IMR-90 (cell line): ENCODE results near the gene PAQR7. TPM values are rescaled to one million over a fixed set of nuclear protein-coding genes. Genes with fewer than 3 reads are reported as not detected.
A peak's percentile ranks its signal among the peaks of the same experiment; 100 is the strongest.

Source experiments
- ATAC-seq: fragments of 200-7000 bp; cut with Tn5 transposase; 2 replicates; pipeline ENCODE4 v1.9.1; 2020; ENCODE audit warnings: low read depth, mild to moderate bottlenecking, moderate library complexity
- BruUV-seq: library from RNA; stranded (reverse); fragments of 400-500 nt; replicated peaks from 2 replicates; lab custom pipeline; 2021; lab: Mats Ljungman, UMichigan
- CTCF ChIA-PET: fragments of 300-600 bp; formaldehyde crosslinking; extraction: SDS; loops from one replicate; lab custom pipeline; 2021; ENCODE audit warnings: antibody characterized with exemption; lab: Yijun Ruan, JAX
- POLR2A ChIA-PET: fragments of 300-600 bp; sonication (Branson Sonifier 250); formaldehyde crosslinking; loops from one replicate; lab custom pipeline; 2022; ENCODE audit warnings: antibody characterized with exemption; ENCODE audit not compliant: unreplicated experiment; lab: Charles Lee
- DNase-seq: peaks from one replicate; pipeline ENCODE4 v3.0.0; 2013
- H2AFZ ChIP-seq: replicated peaks from 2 replicates; pipeline ENCODE3; 2013; ENCODE audit warnings: low read length, mild to moderate bottlenecking; ENCODE audit not compliant: poor library complexity
- H2AK5ac ChIP-seq: 2 replicates; pipeline ENCODE4 v1.6.1; 2013; ENCODE audit warnings: low read depth, low read length, inconsistent platforms
- H2AK9ac ChIP-seq: replicated peaks from 2 replicates; pipeline ENCODE3; 2013; ENCODE audit warnings: mild to moderate bottlenecking, low read depth, low read length, moderate library complexity; ENCODE audit not compliant: poor library complexity
- H2BK120ac ChIP-seq: 2 replicates; pipeline ENCODE4 v1.6.1; 2013; ENCODE audit warnings: low read depth, low read length, inconsistent platforms
- H2BK15ac ChIP-seq: 3 replicates; pipeline ENCODE4 v1.6.1; 2013; ENCODE audit warnings: low read depth, low read length, inconsistent platforms
- H2BK20ac ChIP-seq: 2 replicates; pipeline ENCODE4 v1.6.1; 2013; ENCODE audit warnings: low read depth, mild to moderate bottlenecking, inconsistent platforms, low read length, moderate library complexity
- H2BK5ac ChIP-seq: 2 replicates; pipeline ENCODE4 v1.6.1; 2013; ENCODE audit warnings: mild to moderate bottlenecking, low read depth, low read length, inconsistent platforms; ENCODE audit not compliant: poor library complexity, severe bottlenecking
- H3K14ac ChIP-seq: replicated peaks from 2 replicates; pipeline ENCODE4 v1.6.1; 2013; ENCODE audit warnings: low read depth, low read length, inconsistent platforms
- H3K18ac ChIP-seq: 2 replicates; pipeline ENCODE4 v1.6.1; 2013; ENCODE audit warnings: low read depth, low read length, control low read depth
- H3K23ac ChIP-seq: 2 replicates; pipeline ENCODE4 v1.6.1; 2013; ENCODE audit warnings: low read depth, low read length, inconsistent platforms
- H3K27ac ChIP-seq: 2 replicates; pipeline ENCODE4 v1.5.1; 2013; ENCODE audit warnings: mild to moderate bottlenecking, control low read depth, low read length; ENCODE audit not compliant: insufficient read depth
- H3K27me3 ChIP-seq: 2 replicates; pipeline ENCODE4 v1.6.1; 2013; ENCODE audit warnings: low read length; ENCODE audit not compliant: control insufficient read depth, insufficient read depth
- H3K36me3 ChIP-seq: 2 replicates; pipeline ENCODE4 v1.6.1; 2013; ENCODE audit warnings: low read length, mixed read lengths; ENCODE audit not compliant: control insufficient read depth, insufficient read depth
- H3K4ac ChIP-seq: 2 replicates; pipeline ENCODE4 v1.6.1; 2013; ENCODE audit warnings: low read depth, low read length, inconsistent platforms
- H3K4me1 ChIP-seq: 2 replicates; pipeline ENCODE4 v1.6.1; 2013; ENCODE audit warnings: low read length, mixed read lengths; ENCODE audit not compliant: control insufficient read depth, insufficient read depth
- H3K4me2 ChIP-seq: 2 replicates; pipeline ENCODE4 v1.6.1; 2013; ENCODE audit warnings: low read depth, mild to moderate bottlenecking, control low read depth, low read length, moderate library complexity
- H3K4me3 ChIP-seq: 2 replicates; pipeline ENCODE4 v1.5.1; 2013; ENCODE audit warnings: low read depth, mild to moderate bottlenecking, control low read depth, low read length, moderate library complexity; ENCODE audit not compliant: insufficient read depth
- H3K56ac ChIP-seq: 2 replicates; pipeline ENCODE4 v1.6.1; 2013; ENCODE audit warnings: low read length, inconsistent platforms; ENCODE audit not compliant: insufficient read depth; ENCODE audit errors: extremely low read depth
- H3K79me1 ChIP-seq, 2 experiments: 2 replicates each; pipeline ENCODE4 v1.6.1; 2013; ENCODE audit warnings: low read length in 2 of 2, inconsistent platforms in 1 of 2, low read depth in 1 of 2
- H3K9ac ChIP-seq: 2 replicates; pipeline ENCODE4 v1.6.1; 2013; ENCODE audit warnings: low read depth, low read length, control low read depth
- H3K9me1 ChIP-seq: 2 replicates; pipeline ENCODE4 v1.6.1; 2013; ENCODE audit warnings: low read length, inconsistent platforms; ENCODE audit not compliant: insufficient read depth
- H3K9me3 ChIP-seq: 2 replicates; pipeline ENCODE4 v1.6.1; 2013; ENCODE audit warnings: low read length; ENCODE audit not compliant: control insufficient read depth, insufficient read depth
- H4K20me1 ChIP-seq: 2 replicates; pipeline ENCODE4 v1.6.1; 2013; ENCODE audit warnings: low read length, inconsistent platforms; ENCODE audit not compliant: insufficient read depth
- H4K5ac ChIP-seq: 2 replicates; pipeline ENCODE4 v1.6.1; 2013; ENCODE audit warnings: mild to moderate bottlenecking, low read depth, low read length, control low read depth
- H4K8ac ChIP-seq, 2 experiments: 2 replicates each; pipeline ENCODE4 v1.6.1; 2013; ENCODE audit warnings: low read depth in 2 of 2, low read length in 2 of 2, control low read depth in 1 of 2, inconsistent platforms in 1 of 2
- H4K91ac ChIP-seq: 2 replicates; pipeline ENCODE4 v1.6.1; 2013; ENCODE audit warnings: low read depth, low read length, inconsistent platforms; ENCODE audit not compliant: insufficient read depth
- BHLHE40 ChIP-seq: fragments of 150-350 bp; IDR thresholded peaks from 2 replicates; pipeline ENCODE4 v1.6.1; 2016; ENCODE audit warnings: mild to moderate bottlenecking, low read depth, low read length
- CEBPB ChIP-seq: IDR thresholded peaks from 2 replicates; pipeline ENCODE4 v1.6.1; 2012; ENCODE audit warnings: low read depth, low read length, improper control_type of control experiment
- CHD1 ChIP-seq: IDR thresholded peaks from 2 replicates; pipeline ENCODE4 v1.6.1; 2012; ENCODE audit warnings: low read depth, low read length, improper control_type of control experiment
- CTCF ChIP-seq: conservative IDR thresholded peaks from 2 replicates; pipeline ENCODE4 v1.5.1; 2012; ENCODE audit warnings: mild to moderate bottlenecking, low read depth, low read length, improper control_type of control experiment
- ELK1 ChIP-seq: fragments of 150-350 bp; IDR thresholded peaks from 2 replicates; pipeline ENCODE4 v1.6.1; 2016; ENCODE audit warnings: low read depth, mild to moderate bottlenecking, low read length, moderate library complexity, borderline replicate concordance
- FOS ChIP-seq: fragments of 150-350 bp; IDR thresholded peaks from 2 replicates; pipeline ENCODE4 v1.6.1; 2016; ENCODE audit warnings: low read depth, low read length
- MAFK ChIP-seq: IDR thresholded peaks from 2 replicates; pipeline ENCODE4 v1.6.1; 2012; ENCODE audit warnings: low read depth, low read length, improper control_type of control experiment
- MAZ ChIP-seq: IDR thresholded peaks from 2 replicates; pipeline ENCODE4 v1.6.1; 2012; ENCODE audit warnings: low read depth, mild to moderate bottlenecking, low read length, improper control_type of control experiment, moderate library complexity, borderline replicate concordance
- MXI1 ChIP-seq: IDR thresholded peaks from 2 replicates; pipeline ENCODE4 v1.6.1; 2012; ENCODE audit warnings: low read depth, mild to moderate bottlenecking, low read length, moderate library complexity, borderline replicate concordance
- NFE2L2 ChIP-seq: fragments of 150-350 bp; IDR thresholded peaks from 2 replicates; pipeline ENCODE4 v1.6.1; 2016; ENCODE audit warnings: low read depth, mild to moderate bottlenecking, low read length
- POLR2A ChIP-seq: IDR thresholded peaks from 2 replicates; pipeline ENCODE4 v1.6.1; 2012; ENCODE audit warnings: mild to moderate bottlenecking, low read depth, low read length
- RAD21 ChIP-seq: IDR thresholded peaks from 2 replicates; pipeline ENCODE4 v1.6.1; 2012; ENCODE audit warnings: low read length, improper control_type of control experiment
- RCOR1 ChIP-seq: IDR thresholded peaks from 2 replicates; pipeline ENCODE4 v1.6.1; 2012; ENCODE audit warnings: mild to moderate bottlenecking, low read length, improper control_type of control experiment; ENCODE audit not compliant: insufficient replicate concordance
- RFX5 ChIP-seq: IDR thresholded peaks from 2 replicates; pipeline ENCODE4 v1.8.0; 2012; ENCODE audit warnings: low read depth, mild to moderate bottlenecking, low read length, moderate library complexity
- SMC3 ChIP-seq: fragments of 150-350 bp; IDR thresholded peaks from 2 replicates; pipeline ENCODE4 v1.6.1; 2016; ENCODE audit warnings: low read depth, mild to moderate bottlenecking, antibody characterized with exemption, low read length, moderate library complexity
- WGBS, 2 experiments: methylation state at CpG; one replicate each; pipeline versions ENCODE4 v1.1.5 to v1.1.7; 2013; ENCODE audit warnings: missing lambda C conversion rate in 2 of 2; ENCODE audit not compliant: insufficient read length in 1 of 2; ENCODE audit errors: extremely low coverage in 2 of 2; 5-methylcytosine and 5-hydroxymethylcytosine counted together
- dilution Hi-C: fragments of 300-500 bp; cut with HindIII; formaldehyde crosslinking; loops from one replicate; pipeline ENCODE4 v1.14.3; 2018; ENCODE audit warnings: low sequenced_read_pairs; ENCODE audit not compliant: unreplicated experiment
- in situ Hi-C: fragments of 300-500 bp; cut with MboI; formaldehyde crosslinking; loops from 3 replicates; pipeline ENCODE4 v1.14.3; 2019; ENCODE audit warnings: low sequenced_read_pairs, inconsistent platforms, mixed read lengths
- intact Hi-C: fragments of 100-400 bp; cut with micrococcal nuclease; formaldehyde crosslinking; loops from 2 replicates; pipeline ENCODE4 v1.10.0; 2022
- polyA plus RNA-seq, 3 experiments: library from polyadenylated mRNA; depleted of rRNA; stranded (reverse); fragments of >200 nt; gene quantifications; 2 replicates each; pipeline ENCODE4 v1.2.3, GENCODE V29; 2012; ENCODE audit warnings: low replicate concordance in 1 of 3
- total RNA-seq: library from RNA; depleted of rRNA; stranded (reverse); fragments of >200 nt; gene quantifications from 2 replicates; pipeline ENCODE4 v1.2.3, GENCODE V29; 2012
- TF ChIP-seq, protein P1 (sequence below): fragments of 150-350 bp; IDR thresholded peaks from 2 replicates; pipeline ENCODE4 v1.6.1; 2017; ENCODE audit warnings: mild to moderate bottlenecking, antibody characterized with exemption, low read length, low read depth

Gene PAQR7
- total and polyA plus RNA-seq, 2 of the 4 experiments (the other 2 are of a cell fraction), result 9.0 to 12.9 TPM

DNA sequence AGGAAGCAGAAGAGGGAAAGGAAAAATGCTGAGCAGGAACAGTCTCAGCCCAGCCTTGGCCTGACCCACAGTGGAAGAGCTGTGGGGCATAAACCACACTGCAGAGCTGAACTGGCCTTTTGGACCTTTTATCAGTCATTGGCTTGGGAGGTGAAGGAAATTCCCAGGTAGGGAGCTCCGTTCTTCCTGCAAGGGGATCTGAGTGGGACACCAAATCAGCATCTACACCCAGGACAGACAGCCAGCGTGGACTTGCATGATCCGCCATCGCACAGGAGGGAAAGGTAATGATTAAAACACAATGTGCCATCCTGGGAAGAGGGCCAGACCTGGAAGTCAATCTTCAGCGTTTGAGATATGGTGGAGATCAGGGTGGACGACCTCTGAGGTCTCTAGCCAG, 56.9 kb downstream of the PAQR7 start:
- WGBS, 2 experiments, result 0% methylated on average over 1 of the region's 6 CpGs; no CpG with 5 or more reads in 1 of the 2 experiments
- Histone ChIP-seq H3K18ac (no peak overlapping the region), H3K27me3 (no peaks in the 10 kb centered on the region), H3K4me1 (peaks cover 16% of the 10 kb centered on the region), H2AK5ac (peak overlapping the region; percentile 16), H3K79me1 (peaks cover 13 to 56% of the 10 kb centered on the region in 2 experiments), H3K9ac (peak overlapping the region; percentile 92), H4K91ac (peak overlapping the region; percentile 63), H3K4me2 (peak overlapping the region; percentile 84), H2BK15ac (no peak overlapping the region), H3K56ac (no peak overlapping the region), H3K14ac (peak overlapping the region; percentile 57), H2BK5ac (peak overlapping the region; percentile 80), H3K23ac (peak overlapping the region; percentile 3), H4K8ac (peak overlapping the region; percentile 77 to 99), H3K9me3 (no peaks in the 10 kb centered on the region), H4K20me1 (peaks cover 14% of the 10 kb centered on the region; the same call in 1 of the 2 replicates), H3K27ac (peak overlapping the region; percentile 96; the same call in 1 of the 2 replicates), H2AK9ac (peak overlapping the region; percentile 90), H2BK120ac (no peak overlapping the region; the same call in 1 of the 2 replicates), H2AFZ (peak overlapping the region; percentile 96), H3K4me3 (no peak overlapping the region), H3K9me1 (peaks cover 18% of the 10 kb centered on the region), H4K5ac (peak overlapping the region; percentile 80), H3K36me3 (peaks cover 30% of the 10 kb centered on the region), H3K4ac (peak overlapping the region; percentile 89), H2BK20ac (no peak overlapping the region)
- TF ChIP-seq RFX5 (no peak), MXI1 (no peak), CTCF (no peak), FOS (no peak), POLR2A (no peak), RCOR1 (no peak), CEBPB (no peak), CHD1 (no peak), ELK1 (no peak), BHLHE40 (no peak), RAD21 (no peak), MAFK (no peak), NFE2L2 (no peak), SMC3 (no peak), MAZ (no peak)
- TF ChIP-seq, protein P1, sequence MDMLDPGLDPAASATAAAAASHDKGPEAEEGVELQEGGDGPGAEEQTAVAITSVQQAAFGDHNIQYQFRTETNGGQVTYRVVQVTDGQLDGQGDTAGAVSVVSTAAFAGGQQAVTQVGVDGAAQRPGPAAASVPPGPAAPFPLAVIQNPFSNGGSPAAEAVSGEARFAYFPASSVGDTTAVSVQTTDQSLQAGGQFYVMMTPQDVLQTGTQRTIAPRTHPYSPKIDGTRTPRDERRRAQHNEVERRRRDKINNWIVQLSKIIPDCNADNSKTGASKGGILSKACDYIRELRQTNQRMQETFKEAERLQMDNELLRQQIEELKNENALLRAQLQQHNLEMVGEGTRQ, result no peak
- ATAC-seq (no peak), DNase-seq (no peak)
- in situ Hi-C loops, result loop anchor here (25.0 kb wide), 2 partner anchors 406 to 581 kb away; partner anchors contain the start of genes RHCE, RSRP1 and SYF2
- dilution Hi-C loops, result no loop called here
- POLR2A ChIA-PET, result no interaction called here
- CTCF ChIA-PET, result interaction anchor here (0.7 kb wide), 1 partner anchor 77 kb away, joined by 3 read pairs; no protein-coding TSS in a partner anchor
- intact Hi-C loops, result loop anchor here (10.0 kb wide), 1 partner anchor 574 kb away; the partner anchor contains the start of gene RSRP1
- no TSS peak for BruUV-seq
